Measurements from ENCODE around the gene EIF2AK2. TPM values are rescaled to one million over a fixed set of nuclear protein-coding genes. Genes with fewer than 3 reads are reported as not detected.

EIF2AK2 gene
- total and polyA plus RNA-seq, 2 experiments from 2014 or later = 33.8 to 35.5 TPM

DNA sequence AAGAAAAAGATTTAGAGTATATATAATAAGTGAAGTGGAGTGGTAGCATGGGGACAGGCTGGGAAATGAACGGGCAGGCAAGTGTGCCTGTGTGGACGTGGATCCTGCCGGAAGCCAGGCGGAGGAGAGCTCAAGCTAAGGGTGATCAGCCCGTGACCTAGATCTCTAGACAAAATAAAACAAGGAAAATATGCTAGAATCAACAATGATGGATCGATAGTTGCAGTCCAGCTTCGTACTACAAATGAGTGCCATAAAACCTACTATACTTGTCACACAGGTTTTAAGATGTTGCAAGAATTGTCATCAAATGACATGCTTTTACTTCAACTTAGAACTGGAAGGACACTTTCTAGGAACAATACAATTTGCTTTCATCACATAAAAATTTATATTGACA lies 8.5 kb downstream of the EIF2AK2 start (continued):
- TF ChIP-seq, protein P1, sequence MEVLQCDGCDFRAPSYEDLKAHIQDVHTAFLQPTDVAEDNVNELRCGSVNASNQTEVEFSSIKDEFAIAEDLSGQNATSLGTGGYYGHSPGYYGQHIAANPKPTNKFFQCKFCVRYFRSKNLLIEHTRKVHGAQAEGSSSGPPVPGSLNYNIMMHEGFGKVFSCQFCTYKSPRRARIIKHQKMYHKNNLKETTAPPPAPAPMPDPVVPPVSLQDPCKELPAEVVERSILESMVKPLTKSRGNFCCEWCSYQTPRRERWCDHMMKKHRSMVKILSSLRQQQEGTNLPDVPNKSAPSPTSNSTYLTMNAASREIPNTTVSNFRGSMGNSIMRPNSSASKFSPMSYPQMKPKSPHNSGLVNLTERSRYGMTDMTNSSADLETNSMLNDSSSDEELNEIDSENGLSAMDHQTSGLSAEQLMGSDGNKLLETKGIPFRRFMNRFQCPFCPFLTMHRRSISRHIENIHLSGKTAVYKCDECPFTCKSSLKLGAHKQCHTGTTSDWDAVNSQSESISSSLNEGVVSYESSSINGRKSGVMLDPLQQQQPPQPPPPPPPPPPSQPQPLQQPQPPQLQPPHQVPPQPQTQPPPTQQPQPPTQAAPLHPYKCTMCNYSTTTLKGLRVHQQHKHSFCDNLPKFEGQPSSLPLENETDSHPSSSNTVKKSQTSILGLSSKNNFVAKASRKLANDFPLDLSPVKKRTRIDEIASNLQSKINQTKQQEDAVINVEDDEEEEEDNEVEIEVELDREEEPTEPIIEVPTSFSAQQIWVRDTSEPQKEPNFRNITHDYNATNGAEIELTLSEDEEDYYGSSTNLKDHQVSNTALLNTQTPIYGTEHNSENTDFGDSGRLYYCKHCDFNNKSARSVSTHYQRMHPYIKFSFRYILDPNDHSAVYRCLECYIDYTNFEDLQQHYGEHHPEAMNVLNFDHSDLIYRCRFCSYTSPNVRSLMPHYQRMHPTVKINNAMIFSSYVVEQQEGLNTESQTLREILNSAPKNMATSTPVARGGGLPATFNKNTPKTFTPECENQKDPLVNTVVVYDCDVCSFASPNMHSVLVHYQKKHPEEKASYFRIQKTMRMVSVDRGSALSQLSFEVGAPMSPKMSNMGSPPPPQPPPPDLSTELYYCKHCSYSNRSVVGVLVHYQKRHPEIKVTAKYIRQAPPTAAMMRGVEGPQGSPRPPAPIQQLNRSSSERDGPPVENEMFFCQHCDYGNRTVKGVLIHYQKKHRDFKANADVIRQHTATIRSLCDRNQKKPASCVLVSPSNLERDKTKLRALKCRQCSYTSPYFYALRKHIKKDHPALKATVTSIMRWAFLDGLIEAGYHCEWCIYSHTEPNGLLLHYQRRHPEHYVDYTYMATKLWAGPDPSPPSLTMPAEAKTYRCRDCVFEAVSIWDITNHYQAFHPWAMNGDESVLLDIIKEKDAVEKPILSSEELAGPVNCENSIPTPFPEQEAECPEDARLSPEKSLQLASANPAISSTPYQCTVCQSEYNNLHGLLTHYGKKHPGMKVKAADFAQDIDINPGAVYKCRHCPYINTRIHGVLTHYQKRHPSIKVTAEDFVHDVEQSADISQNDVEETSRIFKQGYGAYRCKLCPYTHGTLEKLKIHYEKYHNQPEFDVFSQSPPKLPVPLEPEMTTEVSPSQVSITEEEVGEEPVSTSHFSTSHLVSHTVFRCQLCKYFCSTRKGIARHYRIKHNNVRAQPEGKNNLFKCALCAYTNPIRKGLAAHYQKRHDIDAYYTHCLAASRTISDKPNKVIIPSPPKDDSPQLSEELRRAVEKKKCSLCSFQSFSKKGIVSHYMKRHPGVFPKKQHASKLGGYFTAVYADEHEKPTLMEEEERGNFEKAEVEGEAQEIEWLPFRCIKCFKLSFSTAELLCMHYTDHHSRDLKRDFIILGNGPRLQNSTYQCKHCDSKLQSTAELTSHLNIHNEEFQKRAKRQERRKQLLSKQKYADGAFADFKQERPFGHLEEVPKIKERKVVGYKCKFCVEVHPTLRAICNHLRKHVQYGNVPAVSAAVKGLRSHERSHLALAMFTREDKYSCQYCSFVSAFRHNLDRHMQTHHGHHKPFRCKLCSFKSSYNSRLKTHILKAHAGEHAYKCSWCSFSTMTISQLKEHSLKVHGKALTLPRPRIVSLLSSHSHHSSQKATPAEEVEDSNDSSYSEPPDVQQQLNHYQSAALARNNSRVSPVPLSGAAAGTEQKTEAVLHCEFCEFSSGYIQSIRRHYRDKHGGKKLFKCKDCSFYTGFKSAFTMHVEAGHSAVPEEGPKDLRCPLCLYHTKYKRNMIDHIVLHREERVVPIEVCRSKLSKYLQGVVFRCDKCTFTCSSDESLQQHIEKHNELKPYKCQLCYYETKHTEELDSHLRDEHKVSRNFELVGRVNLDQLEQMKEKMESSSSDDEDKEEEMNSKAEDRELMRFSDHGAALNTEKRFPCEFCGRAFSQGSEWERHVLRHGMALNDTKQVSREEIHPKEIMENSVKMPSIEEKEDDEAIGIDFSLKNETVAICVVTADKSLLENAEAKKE (CRISPR knock-in tag; IDR thresholded peaks at IDR 0.05) = no peak
- TF ChIP-seq POLR2AphosphoS5 (IDR thresholded peaks at IDR 0.05; ENCODE audit: low read depth) (no peak), EZH2phosphoT487 (IDR thresholded peaks at IDR 0.05; ENCODE audit: unreplicated experiment) (no peak), NANOG (IDR thresholded peaks at IDR 0.05; ENCODE audit: borderline replicate concordance) (no peak), ZNF331 (CRISPR knock-in tag; IDR thresholded peaks at IDR 0.05; ENCODE audit: low read depth) (no peak)
- TF ChIP-seq, protein P2, sequence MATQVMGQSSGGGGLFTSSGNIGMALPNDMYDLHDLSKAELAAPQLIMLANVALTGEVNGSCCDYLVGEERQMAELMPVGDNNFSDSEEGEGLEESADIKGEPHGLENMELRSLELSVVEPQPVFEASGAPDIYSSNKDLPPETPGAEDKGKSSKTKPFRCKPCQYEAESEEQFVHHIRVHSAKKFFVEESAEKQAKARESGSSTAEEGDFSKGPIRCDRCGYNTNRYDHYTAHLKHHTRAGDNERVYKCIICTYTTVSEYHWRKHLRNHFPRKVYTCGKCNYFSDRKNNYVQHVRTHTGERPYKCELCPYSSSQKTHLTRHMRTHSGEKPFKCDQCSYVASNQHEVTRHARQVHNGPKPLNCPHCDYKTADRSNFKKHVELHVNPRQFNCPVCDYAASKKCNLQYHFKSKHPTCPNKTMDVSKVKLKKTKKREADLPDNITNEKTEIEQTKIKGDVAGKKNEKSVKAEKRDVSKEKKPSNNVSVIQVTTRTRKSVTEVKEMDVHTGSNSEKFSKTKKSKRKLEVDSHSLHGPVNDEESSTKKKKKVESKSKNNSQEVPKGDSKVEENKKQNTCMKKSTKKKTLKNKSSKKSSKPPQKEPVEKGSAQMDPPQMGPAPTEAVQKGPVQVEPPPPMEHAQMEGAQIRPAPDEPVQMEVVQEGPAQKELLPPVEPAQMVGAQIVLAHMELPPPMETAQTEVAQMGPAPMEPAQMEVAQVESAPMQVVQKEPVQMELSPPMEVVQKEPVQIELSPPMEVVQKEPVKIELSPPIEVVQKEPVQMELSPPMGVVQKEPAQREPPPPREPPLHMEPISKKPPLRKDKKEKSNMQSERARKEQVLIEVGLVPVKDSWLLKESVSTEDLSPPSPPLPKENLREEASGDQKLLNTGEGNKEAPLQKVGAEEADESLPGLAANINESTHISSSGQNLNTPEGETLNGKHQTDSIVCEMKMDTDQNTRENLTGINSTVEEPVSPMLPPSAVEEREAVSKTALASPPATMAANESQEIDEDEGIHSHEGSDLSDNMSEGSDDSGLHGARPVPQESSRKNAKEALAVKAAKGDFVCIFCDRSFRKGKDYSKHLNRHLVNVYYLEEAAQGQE (IDR thresholded peaks at IDR 0.05; ENCODE audit: unreplicated experiment) = no peak

DNA sequence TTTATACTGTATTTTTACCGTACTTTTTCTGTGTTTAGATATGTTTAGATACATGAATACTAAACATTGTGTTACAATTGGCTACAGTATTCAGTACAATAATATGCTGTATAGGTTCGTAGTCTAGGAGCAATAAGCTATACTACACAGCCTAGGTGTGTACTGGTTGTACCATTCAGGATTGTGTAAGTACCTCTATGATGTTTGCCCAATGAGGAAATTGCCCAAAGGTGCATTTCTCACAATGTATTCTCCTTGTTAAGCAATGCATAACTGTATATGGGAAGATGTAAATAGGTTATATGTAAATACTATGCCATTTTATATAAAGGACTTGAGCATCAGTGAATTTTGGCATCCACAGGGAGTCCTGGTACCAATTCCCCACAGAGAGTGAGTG lies 10.7 kb downstream of the EIF2AK2 start:
- H4K20me1 ChIP-seq (replicated peaks; ENCODE audit: insufficient read depth) = no peaks in the 10 kb centered on the region
- H3K4me1 ChIP-seq (ENCODE audit: insufficient read depth) = peaks cover 2% of the 10 kb centered on the region
- ATAC-seq = no peak
- H3K4me3 ChIP-seq = no peak overlapping the region
- H3K4me2 ChIP-seq = no peak overlapping the region
- H3K9me2 ChIP-seq (ENCODE audit: insufficient read depth) = no peaks in the 10 kb centered on the region
- H3K36me3 Mint-ChIP-seq (ENCODE audit: low read depth) = peaks cover 39% of the 10 kb centered on the region
- DNase-seq (ENCODE audit: low spot score) = no peak
- H3K79me2 ChIP-seq (replicated peaks; ENCODE audit: insufficient read depth) = peaks cover 23% of the 10 kb centered on the region
- H3K27me3 Mint-ChIP-seq (ENCODE audit: insufficient read depth, low read depth, poor library complexity) = no peaks in the 10 kb centered on the region
- peaks cover 9% of the 10 kb centered on the region; the same call in 2 of the 3 replicates for H3K4me1 Mint-ChIP-seq
- peaks cover 28% of the 10 kb centered on the region for H3K36me3 ChIP-seq (ENCODE audit: insufficient read depth)
- H3K27ac Mint-ChIP-seq = no peak overlapping the region
- no peaks in the 10 kb centered on the region for H3F3A ChIP-seq (replicated peaks; ENCODE audit: low read depth)
- H3K27ac ChIP-seq (ENCODE audit: low read depth) = no peak overlapping the region
- no peak overlapping the region for H3K4me3 Mint-ChIP-seq
- H2AFZ ChIP-seq = no peak overlapping the region
- H3K9me3 Mint-ChIP-seq = no peaks in the 10 kb centered on the region
- H3K27me3 ChIP-seq (ENCODE audit: insufficient read depth) = no peaks in the 10 kb centered on the region
- TF ChIP-seq ZNF114 (CRISPR knock-in tag; IDR thresholded peaks at IDR 0.05) (no peak), EZH2 (IDR thresholded peaks at IDR 0.05; ENCODE audit: low read depth, unreplicated experiment) (no peak)
- TF ChIP-seq, protein P2 (IDR thresholded peaks at IDR 0.05; ENCODE audit: unreplicated experiment) = no peak
